ENCODE results near the gene TACR1. TPM values are rescaled to one million over a fixed set of nuclear protein-coding genes. Genes with fewer than 3 reads are reported as not detected.

The TACR1 gene
- total and polyA plus RNA-seq, 2 of the 8 experiments (the other 6 are each of a cell fraction or from before 2014, with no cell fraction given), result 0.09 to 0.37 TPM

DNA sequence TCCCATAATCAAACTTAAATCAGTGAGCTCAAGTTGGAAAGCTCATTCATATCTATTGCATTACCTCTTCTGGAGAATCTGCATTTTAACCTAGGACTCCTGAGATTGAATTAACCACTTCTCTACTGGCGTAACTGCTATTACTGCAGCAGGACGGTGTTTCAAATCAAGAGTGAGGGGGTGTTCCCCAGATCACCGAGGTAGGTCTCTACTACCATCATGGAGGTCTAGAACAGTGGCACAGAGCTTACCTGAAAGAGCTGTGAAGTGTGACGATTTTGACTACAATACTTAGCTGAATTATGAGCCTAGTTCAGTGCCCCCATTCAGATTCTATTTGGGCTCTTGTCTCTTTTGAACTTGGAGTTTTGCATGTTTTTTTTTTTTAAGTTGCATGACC is 121.4 kb downstream of the TACR1 start (continued):
- TF ChIP-seq, protein P1, sequence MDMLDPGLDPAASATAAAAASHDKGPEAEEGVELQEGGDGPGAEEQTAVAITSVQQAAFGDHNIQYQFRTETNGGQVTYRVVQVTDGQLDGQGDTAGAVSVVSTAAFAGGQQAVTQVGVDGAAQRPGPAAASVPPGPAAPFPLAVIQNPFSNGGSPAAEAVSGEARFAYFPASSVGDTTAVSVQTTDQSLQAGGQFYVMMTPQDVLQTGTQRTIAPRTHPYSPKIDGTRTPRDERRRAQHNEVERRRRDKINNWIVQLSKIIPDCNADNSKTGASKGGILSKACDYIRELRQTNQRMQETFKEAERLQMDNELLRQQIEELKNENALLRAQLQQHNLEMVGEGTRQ (IDR thresholded peaks at IDR 0.05; ENCODE audit: low read length), result no peak
- TF ChIP-seq POU5F1 (IDR thresholded peaks at IDR 0.05; ENCODE audit: low read depth, low read length), result no peak
- no peak for TF ChIP-seq TBP (IDR thresholded peaks at IDR 0.05; ENCODE audit: low read depth, low read length)
- TF ChIP-seq RNF2 (IDR thresholded peaks at IDR 0.05; ENCODE audit: borderline replicate concordance, low read depth, low read length, missing control alignments, poor library complexity, severe bottlenecking), result no peak
- TF ChIP-seq ASH2L (IDR thresholded peaks at IDR 0.05; ENCODE audit: low read length), result no peak

Data from H1 (cell line).